HG02610 (cell line): Measurements from ENCODE around the gene FSTL5.

Experiments
- ATAC-seq: cut with Tn5 transposase; IDR thresholded peaks from one replicate; pipeline ENCODE4 v1.9.1; 2021; ENCODE audit warnings: mild to moderate bottlenecking, moderate library complexity; ENCODE audit not compliant: unreplicated experiment

The FSTL5 gene

DNA sequence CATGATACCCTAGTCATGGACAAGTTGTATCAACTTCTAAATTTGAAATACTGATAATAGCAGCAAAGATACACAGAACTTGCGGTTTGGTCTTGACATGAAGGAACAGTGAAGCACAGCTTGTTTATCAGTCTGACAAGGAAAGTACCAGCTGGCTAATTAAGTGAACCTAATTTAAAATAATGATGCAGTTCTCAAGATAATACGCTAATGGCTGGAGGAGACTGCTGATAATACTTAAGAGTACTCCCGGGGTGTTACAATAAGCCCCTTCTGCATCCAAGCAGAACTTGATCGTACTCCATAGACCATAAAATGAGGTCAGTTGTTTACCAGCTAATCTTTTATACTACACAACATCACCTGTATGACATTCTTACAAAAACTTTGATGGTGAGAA lies 697.5 kb downstream of the FSTL5 start:
- no peak for ATAC-seq

DNA sequence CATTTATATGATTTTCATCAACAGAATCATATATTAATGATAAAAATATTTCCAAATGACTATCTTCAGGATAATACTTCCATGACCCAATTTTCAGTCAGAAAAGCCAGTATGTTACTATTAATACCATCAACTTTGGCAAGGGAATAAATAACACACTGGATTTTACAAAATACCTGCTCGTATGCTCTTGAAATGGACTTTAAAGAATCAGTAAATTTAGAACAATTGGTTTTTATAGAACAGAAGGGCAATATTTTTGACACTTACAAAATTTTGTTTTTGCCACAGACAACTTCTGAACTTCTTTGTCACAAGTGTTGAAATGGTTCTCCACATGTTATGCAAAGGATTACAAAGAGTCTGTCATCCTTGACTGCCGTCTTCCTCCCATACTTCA lies 700.4 kb downstream of the FSTL5 start:
- ATAC-seq, result no peak

DNA sequence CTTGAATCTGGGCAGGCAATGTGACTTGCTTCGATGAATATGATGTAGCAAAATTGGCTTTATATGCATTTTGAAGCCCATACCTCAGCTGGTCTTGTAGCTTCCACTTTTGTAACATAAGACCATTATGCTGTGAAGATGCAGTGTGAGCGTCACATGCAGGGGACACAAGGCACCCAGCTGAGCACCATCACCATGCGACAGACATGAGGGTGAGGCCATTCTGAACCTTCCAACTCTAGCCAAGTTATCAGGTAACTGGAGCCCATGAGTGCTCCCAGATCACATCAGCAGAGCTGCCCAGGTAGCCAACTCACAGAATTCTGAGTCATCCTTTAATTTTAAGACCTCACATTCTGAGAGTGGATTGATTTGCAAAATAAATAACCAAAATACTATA lies 705.9 kb downstream of the FSTL5 start:
- no peak for ATAC-seq

GRCh38 chr4:161457311-161457710 lies 706.5 kb downstream of the FSTL5 start:
- ATAC-seq, result no peak

DNA sequence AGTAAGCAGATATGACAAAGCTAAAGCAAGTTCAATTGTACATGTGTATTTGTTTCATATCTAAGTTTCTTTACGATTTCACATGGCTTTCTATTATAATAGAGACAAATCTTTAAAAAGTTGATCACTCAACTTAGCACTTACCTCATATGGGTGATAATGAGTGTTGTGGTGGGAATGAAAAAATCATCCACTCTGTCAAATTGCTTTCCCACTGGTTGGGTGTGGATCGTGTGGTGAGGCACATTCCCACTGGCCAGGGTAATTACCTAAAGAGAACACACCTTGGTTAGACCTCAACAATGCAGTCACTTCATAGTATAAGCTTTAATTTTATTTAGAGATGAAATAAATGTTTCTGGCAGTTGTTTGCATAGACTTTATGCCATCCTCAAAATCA lies 708.9 kb downstream of the FSTL5 start:
- no peak for ATAC-seq

- ATAC-seq, result no peak
Observed at GRCh38 chr4:161448550-161449180, 715.1 kb downstream of the FSTL5 start.

GRCh38 chr4:161444626-161445025 lies 719.2 kb downstream of the FSTL5 start:
- ATAC-seq, result no peak

DNA sequence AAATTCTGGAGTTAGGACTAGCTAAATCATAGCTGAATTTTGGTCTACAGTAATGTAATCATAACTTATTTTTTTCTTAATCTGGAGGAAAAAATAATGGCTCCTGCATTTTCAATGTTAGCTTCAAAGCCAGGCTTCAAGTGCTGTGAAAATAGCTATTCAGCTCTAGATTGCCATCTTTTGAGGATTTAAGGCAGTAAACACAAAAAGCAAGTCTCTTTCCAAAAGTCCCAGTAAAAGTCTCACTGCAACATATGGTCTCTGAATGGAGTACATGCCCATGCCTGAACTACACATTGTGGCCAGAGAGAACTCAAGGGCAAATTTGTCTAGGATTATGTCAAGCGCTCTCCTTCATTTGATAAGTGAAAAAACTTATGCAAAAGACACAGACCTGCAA lies 720.9 kb downstream of the FSTL5 start:
- no peak for ATAC-seq

- no peak for ATAC-seq
Observed at GRCh38 chr4:161438096-161438495, 725.7 kb downstream of the FSTL5 start.

DNA sequence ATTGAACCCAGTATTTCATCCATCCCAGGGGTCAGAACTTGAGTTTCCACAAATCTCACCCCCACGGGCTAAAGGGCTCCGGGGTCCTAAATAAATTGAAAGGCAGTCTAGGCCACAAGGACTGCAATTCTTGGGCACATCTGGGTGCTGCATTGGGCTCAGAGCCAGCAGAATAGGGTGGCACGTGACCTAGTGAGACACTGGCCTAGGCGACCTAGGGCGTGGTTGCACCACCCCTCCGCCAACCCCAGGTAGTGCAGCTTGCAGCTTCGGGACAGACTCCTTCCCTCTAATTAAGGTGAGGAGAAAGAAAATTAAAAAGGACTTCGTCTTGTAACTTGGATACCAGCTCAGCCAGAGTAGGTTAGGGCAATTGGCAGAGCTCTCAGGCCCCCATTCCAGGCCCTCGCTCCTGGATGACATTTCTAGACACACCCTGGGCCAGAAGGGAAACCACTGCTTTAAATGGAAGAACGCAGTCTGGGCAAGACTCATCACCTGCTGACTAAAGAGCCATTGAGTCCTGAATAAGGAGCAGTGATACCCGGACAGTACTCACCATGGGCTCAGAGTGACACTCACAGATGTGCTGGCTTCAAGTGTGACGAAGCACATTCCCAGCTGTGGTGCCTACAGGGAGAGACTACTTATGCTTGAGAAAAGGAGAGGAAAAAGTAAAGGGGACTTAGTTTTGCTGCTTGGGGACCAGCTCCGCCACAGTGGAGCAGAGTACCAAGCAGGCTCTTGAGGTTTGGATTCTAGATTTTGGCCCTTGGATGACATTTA lies 735.4 kb downstream of the FSTL5 start:
- no peak for ATAC-seq

GRCh38 chr4:161419822-161420221 lies 744.0 kb downstream of the FSTL5 start:
- peak; percentile 61 for ATAC-seq

DNA sequence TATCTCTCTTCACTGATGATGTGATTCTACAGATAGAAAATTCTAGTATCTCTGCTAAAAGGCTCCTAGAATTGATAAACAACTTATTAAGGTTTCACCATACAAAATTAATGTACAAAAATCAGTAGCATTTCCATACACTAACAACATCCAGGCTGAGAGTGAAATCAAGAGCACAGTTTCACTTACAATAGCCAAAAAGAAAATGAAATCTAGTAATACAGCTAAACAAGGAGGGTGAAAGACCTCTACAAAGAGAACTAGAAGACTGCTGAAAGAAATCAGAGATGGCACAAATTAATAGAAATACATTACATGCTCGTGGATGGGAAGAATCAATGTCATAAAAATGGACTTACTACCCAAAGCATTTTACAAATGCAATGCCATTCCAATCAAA lies 751.9 kb downstream of the FSTL5 start:
- ATAC-seq, result no peak

GRCh38 chr4:161404346-161405110 lies 759.3 kb downstream of the FSTL5 start:
- no peak for ATAC-seq

- ATAC-seq, result no peak
Observed at GRCh38 chr4:161403781-161404180, 760.0 kb downstream of the FSTL5 start.

DNA sequence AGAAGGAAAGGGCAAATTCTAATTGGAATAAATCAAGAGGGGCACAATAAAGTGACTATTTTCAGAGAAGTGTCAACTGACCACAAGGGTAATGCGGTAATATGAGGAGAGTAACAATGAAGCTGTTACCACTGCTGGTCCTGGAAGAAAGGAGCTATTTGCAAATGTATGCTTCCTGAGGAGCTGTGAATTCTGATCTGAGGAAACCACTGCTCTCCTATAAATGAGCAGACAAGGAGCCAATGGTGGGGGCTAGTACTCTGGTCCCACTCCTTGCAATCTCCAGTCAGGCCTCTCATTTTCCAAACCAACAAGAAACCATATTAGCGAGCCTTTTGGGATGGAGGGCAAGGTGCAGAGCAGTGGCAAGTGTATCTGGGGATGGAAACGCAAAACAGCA lies 770.2 kb downstream of the FSTL5 start:
- no peak for ATAC-seq

DNA sequence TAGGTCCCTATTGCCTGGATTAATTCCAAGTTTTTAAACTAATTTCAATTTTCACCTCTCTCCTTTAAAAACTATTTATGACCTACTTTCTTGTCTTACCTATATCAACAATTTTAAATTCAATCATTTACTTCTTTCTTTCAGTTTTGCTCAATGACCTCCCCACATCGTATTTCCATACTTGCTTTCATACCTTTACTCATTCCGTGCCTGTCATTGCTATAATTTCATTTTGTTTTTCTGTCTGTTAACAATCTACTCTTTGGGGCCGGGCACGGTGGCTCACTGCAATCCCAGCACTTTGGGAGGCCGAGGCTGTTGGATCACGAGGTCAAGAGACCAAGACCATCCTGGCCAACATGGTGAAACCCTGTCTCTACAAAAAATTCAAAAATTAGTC lies 781.1 kb downstream of the FSTL5 start:
- no peak for ATAC-seq

DNA sequence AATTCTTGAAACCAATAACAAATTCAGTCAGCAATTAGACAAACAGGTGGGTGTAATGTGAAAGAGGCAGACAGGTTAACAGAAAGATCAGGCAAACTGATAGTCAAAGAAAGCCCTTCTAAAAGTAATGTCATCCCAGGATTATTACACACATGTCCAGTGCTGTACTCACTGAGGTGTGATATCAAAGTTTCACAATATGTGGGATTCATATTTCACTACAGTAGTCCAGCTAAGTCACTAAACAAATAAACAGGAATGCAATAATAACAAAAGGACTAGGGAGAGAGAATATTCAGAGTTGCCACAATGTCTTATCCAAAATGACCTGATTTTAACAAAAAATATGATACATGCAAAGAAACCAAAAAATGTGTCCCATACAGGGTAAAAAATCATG lies 787.5 kb downstream of the FSTL5 start:
- ATAC-seq, result no peak

- no peak for ATAC-seq
Observed at GRCh38 chr4:161364681-161365080, 799.1 kb downstream of the FSTL5 start.

DNA sequence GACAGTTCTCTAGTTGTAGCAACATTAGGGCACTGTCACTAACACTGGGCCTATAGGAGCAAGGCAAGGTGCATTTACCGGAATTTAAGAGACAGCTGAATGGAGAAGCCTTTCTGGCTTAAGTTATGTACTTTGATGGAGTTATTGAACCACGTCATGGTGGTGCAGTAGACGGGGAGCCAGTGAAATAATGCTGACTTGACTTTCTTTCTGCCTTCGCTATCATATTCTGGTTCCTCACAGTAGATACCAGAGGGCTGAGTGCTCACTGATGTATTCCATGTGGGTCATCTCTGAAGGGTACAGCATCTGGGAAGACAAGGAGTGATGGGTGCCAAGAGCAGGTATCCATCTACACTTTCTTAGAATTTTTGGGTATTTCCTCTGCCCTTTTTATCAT lies 802.8 kb downstream of the FSTL5 start:
- no peak for ATAC-seq

GRCh38 chr4:161359491-161359890 lies 804.3 kb downstream of the FSTL5 start:
- peak; percentile 77 for ATAC-seq

DNA sequence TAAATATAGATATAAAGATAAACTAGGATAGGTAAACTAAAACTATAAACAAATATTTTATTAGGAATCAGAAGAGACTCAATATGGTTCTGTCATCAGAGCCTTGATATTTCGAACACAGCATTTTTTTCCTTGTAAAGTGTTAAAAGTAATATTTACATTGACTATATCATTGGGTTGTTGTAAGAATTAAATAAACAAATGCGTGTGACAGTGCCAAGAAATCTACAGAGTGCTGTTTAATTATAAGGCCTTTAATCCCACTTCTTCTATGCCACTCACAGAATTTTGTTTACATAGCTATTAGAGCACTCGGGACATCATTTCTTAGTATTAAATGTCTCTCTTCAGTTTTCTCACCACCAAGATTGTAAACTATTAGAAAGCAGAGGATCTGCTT lies 807.4 kb downstream of the FSTL5 start:
- ATAC-seq, result no peak

GRCh38 chr4:161350946-161351345 lies 812.9 kb downstream of the FSTL5 start:
- ATAC-seq, result no peak
